GM12878 (cell line): ENCODE data around the gene NFATC3. TPM values are rescaled to one million over a fixed set of nuclear protein-coding genes. Genes with fewer than 3 reads are reported as not detected.

Source experiments
- ATAC-seq: fragments of 200-7000 bp; cut with Tn5 transposase; 3 replicates; pipeline ENCODE4 v1.9.1; 2020; ENCODE audit warnings: mild to moderate bottlenecking, moderate library complexity
- BruUV-seq: library from RNA; stranded (reverse); fragments of 400-500 nt; replicated peaks from 2 replicates; lab custom pipeline; 2021; lab: Mats Ljungman, UMichigan
- CTCF ChIA-PET: fragments of 300-600 bp; sonication (Branson Sonifier 250); formaldehyde crosslinking; extraction: SDS; loops from one replicate; lab custom pipeline; 2021; ENCODE audit warnings: inconsistent platforms; lab: Yijun Ruan, JAX
- POLR2A ChIA-PET: fragments of 350-600 bp; formaldehyde crosslinking; extraction: SDS; loops from one replicate; lab custom pipeline; 2021; ENCODE audit warnings: inconsistent platforms; lab: Charles Lee
- RAD21 ChIA-PET: fragments of 300-600 bp; sonication (Branson Sonifier 250); formaldehyde crosslinking; loops from one replicate; lab custom pipeline; 2023; ENCODE audit warnings: antibody characterized with exemption; ENCODE audit not compliant: unreplicated experiment; lab: Charles Lee
- SMC1A ChIA-PET: fragments of 300-600 bp; sonication (Branson Sonifier 250); formaldehyde crosslinking; loops from one replicate; lab custom pipeline; 2023; ENCODE audit not compliant: unreplicated experiment, uncharacterized antibody; lab: Charles Lee
- DNase-seq: peaks from one replicate; pipeline ENCODE4 v3.0.0-alpha.2; 2011; ENCODE audit warnings: low read depth, low spot score
- FAIRE-seq: peaks from 3 replicates; lab custom pipeline; 2011; peaks lifted over from hg19 to GRCh38; lab: Jason Lieb, UNC
- H2AFZ ChIP-seq: 2 replicates; pipeline ENCODE4 v1.6.0; 2011; ENCODE audit warnings: low read depth, low read length, control low read depth; ENCODE audit not compliant: control insufficient read depth
- H3K27ac ChIP-seq: 2 replicates; pipeline ENCODE4 v1.5.1; 2011; ENCODE audit warnings: control low read depth; ENCODE audit not compliant: control insufficient read depth, insufficient read depth
- H3K27me3 ChIP-seq, 2 experiments: replicated peaks in 1 of 2; 2 replicates each; pipeline versions ENCODE4 v1.6.0 to v1.6.1; 2011; ENCODE audit warnings: low read length in 1 of 2; ENCODE audit not compliant: control insufficient read depth in 2 of 2, insufficient read depth in 2 of 2
- H3K36me3 ChIP-seq, 2 experiments: 2 replicates each; pipeline ENCODE4 v1.5.1; 2011; ENCODE audit warnings: low read length in 1 of 2; ENCODE audit not compliant: control insufficient read depth in 2 of 2, insufficient read depth in 2 of 2
- H3K4me1 ChIP-seq: 2 replicates; pipeline ENCODE4 v1.6.1; 2011; ENCODE audit warnings: mild to moderate bottlenecking, low read length, moderate library complexity, mixed read lengths; ENCODE audit not compliant: control insufficient read depth, insufficient read depth
- H3K4me2 ChIP-seq: 2 replicates; pipeline ENCODE4 v1.6.0; 2011; ENCODE audit warnings: control low read depth; ENCODE audit not compliant: control insufficient read depth, insufficient read depth
- H3K4me3 ChIP-seq: fragments of 200-600 bp; sonication (generic); 2 replicates; pipeline ENCODE4 v1.5.1; 2016
- H3K79me2 ChIP-seq: 2 replicates; pipeline ENCODE4 v1.6.0; 2011; ENCODE audit warnings: low read length; ENCODE audit not compliant: control insufficient read depth, insufficient read depth
- H3K9ac ChIP-seq: 2 replicates; pipeline ENCODE4 v1.8.0; 2011; ENCODE audit warnings: low read length, control low read depth, mixed read lengths; ENCODE audit not compliant: control insufficient read depth, insufficient read depth
- H3K9me3 ChIP-seq: replicated peaks from 3 replicates; pipeline ENCODE4 v1.5.1; 2011; ENCODE audit warnings: mild to moderate bottlenecking, low read length; ENCODE audit not compliant: control insufficient read depth, insufficient read depth
- H4K20me1 ChIP-seq: 2 replicates; pipeline ENCODE4 v1.6.0; 2011; ENCODE audit not compliant: control insufficient read depth, insufficient read depth
- CHD4 ChIP-seq: fragments of 200-600 bp; sonication (generic); IDR thresholded peaks from 2 replicates; pipeline ENCODE4 v1.6.1; 2016; ENCODE audit warnings: mild to moderate bottlenecking
- HCFC1 ChIP-seq: fragments of 150-350 bp; IDR thresholded peaks from 2 replicates; pipeline ENCODE4 v1.6.1; 2014; ENCODE audit warnings: low read length
- IKZF2 ChIP-seq, 2 experiments: fragments of 450-650 bp; IDR thresholded peaks; 2 replicates each; pipeline ENCODE4 v1.6.1; 2017; ENCODE audit warnings: mild to moderate bottlenecking in 2 of 2, moderate library complexity in 2 of 2
- SRF ChIP-seq, 2 experiments: IDR thresholded peaks; 2 replicates each; pipeline ENCODE4 v1.6.1; 2011; ENCODE audit warnings: low read depth in 2 of 2, low read length in 2 of 2, mild to moderate bottlenecking in 1 of 2, moderate library complexity in 1 of 2
- WGBS: methylation state at CpG from one replicate; pipeline ENCODE4 v1.1.6; 2016; ENCODE audit warnings: low lambda C conversion rate; ENCODE audit not compliant: insufficient replicate concordance, insufficient coverage; ENCODE audit errors: missing lambda C conversion rate; 5-methylcytosine and 5-hydroxymethylcytosine counted together
- in situ Hi-C: fragments of 300-500 bp; cut with MboI; formaldehyde crosslinking; loops from 9 replicates; pipeline ENCODE4 v1.14.3; 2018; ENCODE audit warnings: mixed read lengths
- intact Hi-C: fragments of 100-400 bp; cut with micrococcal nuclease; formaldehyde crosslinking; loops from one replicate; pipeline ENCODE4 v1.14.2; 2022; ENCODE audit not compliant: unreplicated experiment
- polyA plus RNA-seq, 11 experiments: library from polyadenylated mRNA; depleted of rRNA in 4 of 11; unstranded in 6 of 11; stranded (reverse) in 5 of 11; fragments of >200 nt; fragmentation: Nextera tagmentation in 4 of 11; fragmentation: Illumina TruSeq in 1 of 11; extraction: Ambion mirVana in 4 of 11; extraction: Trizol in 1 of 11; gene quantifications; 1 replicate in 1 of 11; 2 replicates in 10 of 11; pipeline versions ENCODE4 v1.2.1 to v1.2.3, GENCODE V29; 2011 to 2016; ENCODE audit warnings: inconsistent platforms in 2 of 11, missing spikeins in 2 of 11, low read depth in 1 of 11
- total RNA-seq, 4 experiments: library from RNA; depleted of rRNA in 3 of 4; stranded (reverse); fragments of >200 nt in 3 of 4; fragmentation: Illumina TruSeq in 1 of 4; extraction: Trizol in 1 of 4; gene quantifications; 2 replicates each; pipeline versions ENCODE4 v1.2.1 to v1.2.3, GENCODE V29; 2013 to 2021

Gene NFATC3
- total and polyA plus RNA-seq, 10 of the 15 experiments (the other 5 are each of a cell fraction or from before 2014, with no cell fraction given): 4.2 to 37.6 (median 24.9) TPM

DNA sequence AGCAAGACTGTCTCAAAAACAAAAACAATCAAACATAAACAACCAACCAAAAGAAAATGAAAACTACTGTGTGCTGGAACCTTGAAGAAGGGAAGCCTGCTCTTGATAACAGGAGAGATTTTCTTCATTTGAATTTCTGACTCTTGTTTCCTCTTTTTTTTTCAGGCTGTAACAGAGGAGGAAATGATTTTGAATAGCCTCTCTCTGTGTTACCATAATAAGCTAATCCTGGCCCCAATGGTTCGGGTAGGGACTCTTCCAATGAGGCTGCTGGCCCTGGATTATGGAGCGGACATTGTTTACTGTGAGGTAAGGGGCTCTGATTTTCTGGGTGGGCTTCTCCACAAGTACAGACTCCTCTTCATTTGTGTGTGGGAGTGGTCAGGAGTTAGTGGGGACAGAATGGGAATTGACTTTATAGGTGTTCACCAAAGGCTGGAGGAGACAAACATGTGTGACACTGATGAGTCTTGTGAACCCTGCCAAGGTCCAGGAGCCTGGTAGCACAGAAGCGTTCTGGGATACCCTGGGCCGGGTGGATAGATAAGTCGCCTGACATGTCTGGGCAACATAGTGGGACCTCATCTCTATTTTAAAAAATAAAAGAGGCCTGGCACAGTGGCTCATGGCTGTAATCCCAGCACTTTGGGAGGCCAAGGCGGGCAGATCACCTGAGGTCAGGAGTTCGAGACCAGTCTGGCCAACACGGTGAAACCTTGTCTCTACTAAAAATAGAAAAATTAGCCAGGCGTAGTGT is 47.2 kb upstream of the NFATC3 start:
- H3K9ac ChIP-seq: peak overlapping the region; percentile 64
- TF ChIP-seq HCFC1 (no peak), IKZF2 (IDR thresholded peaks at IDR 0.05) (0 out of 4 replicates have a peak, but pooled peaks of 1 of the 2 experiments have one; percentile 14), CHD4 (0 out of 2 replicates have a peak, but pooled peaks have one; percentile 68), SRF (IDR thresholded peaks at IDR 0.05; ENCODE audit: low read depth in 2 of 2, low read length in 2 of 2) (0 out of 4 replicates have a peak, but pooled peaks of 1 of the 2 experiments have one; percentile 12)
- ChIA-PET SMC1A (interaction anchor here (1.1 to 1.8 kb wide), 4 partner anchors 10 to 68 kb away, joined by 3 to 9 read pairs (median 4); partner anchors contain the start of gene DUS2), CTCF (interaction anchor here (0.6 to 2.3 kb wide), 10 partner anchors 12 to 1810 kb away, joined by 3 to 8 read pairs (median 4); no protein-coding TSS in a partner anchor), RAD21 (interaction anchor here (0.7 to 1.0 kb wide), 5 partner anchors 28 to 102 kb away, joined by 3 to 4 read pairs (median 3); partner anchors contain the start of gene PSMB10), POLR2A (interaction anchor here (0.6 to 0.7 kb wide), 3 partner anchors 37 to 527 kb away, joined by 3 to 4 read pairs (median 3); no protein-coding TSS in a partner anchor)
- no peaks in the 10 kb centered on the region for H4K20me1 ChIP-seq
- H3K36me3 ChIP-seq: peaks cover 0 to 1% of the 10 kb centered on the region in 2 experiments; a peak in 3 of 4 replicates
- peak overlapping the region; percentile 92 for H3K27ac ChIP-seq
- no peaks in the 10 kb centered on the region for H3K27me3 ChIP-seq
- peak overlapping the region; percentile 56; the same call in 1 of the 2 replicates for H3K4me3 ChIP-seq
- intact Hi-C loops (no loop called here), in situ Hi-C loops (no loop called here)
- DNase-seq: peak; percentile 21
- H2AFZ ChIP-seq: peak overlapping the region; percentile 75
- FAIRE-seq: no peak
- peak overlapping the region; percentile 93 for H3K4me2 ChIP-seq
- no TSS peak for BruUV-seq
- H3K79me2 ChIP-seq: no peaks in the 10 kb centered on the region; the same call in 1 of the 2 replicates
- peak; percentile 62 for ATAC-seq
- no peaks in the 10 kb centered on the region for H3K9me3 ChIP-seq
- peaks cover 17% of the 10 kb centered on the region for H3K4me1 ChIP-seq
- 7% methylated on average over 9 of the region's 9 CpGs for WGBS
